HG03469 (cell line): ENCODE results near the gene CDC25B.
"Not testable (repeated sequence)": the region's sequence is repeated elsewhere in the genome, so short reads cannot be mapped to it uniquely, and the experiment has no call there.

Experiments used
- ATAC-seq: cut with Tn5 transposase; IDR thresholded peaks from one replicate; pipeline ENCODE4 v1.9.1; 2021; ENCODE audit warnings: mild to moderate bottlenecking, moderate library complexity, moderate number of reproducible peaks; ENCODE audit not compliant: unreplicated experiment

CDC25B gene

DNA sequence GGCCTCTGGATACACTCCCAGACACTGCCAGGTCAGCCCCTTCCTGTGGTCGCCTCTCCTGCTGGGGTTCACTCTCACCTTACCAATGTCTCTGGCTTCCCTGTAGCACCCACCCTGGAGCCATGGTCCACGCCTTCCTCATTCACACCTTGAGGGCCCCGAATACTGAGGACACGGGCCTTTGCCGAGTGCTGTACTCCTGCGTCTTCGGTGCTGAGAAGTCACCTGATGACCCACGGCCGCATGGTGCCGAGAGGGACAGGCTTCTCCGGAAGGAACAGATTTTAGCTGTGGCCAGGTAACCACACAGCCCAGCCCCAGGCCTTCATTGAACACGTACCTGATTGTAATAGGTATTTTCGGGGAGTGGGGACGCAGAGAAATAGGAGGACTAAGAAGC is 25.9 kb downstream of the CDC25B start:
- no peak for ATAC-seq

GRCh38 chr20:3823881-3824280 is 27.8 kb downstream of the CDC25B start:
- no peak for ATAC-seq

DNA sequence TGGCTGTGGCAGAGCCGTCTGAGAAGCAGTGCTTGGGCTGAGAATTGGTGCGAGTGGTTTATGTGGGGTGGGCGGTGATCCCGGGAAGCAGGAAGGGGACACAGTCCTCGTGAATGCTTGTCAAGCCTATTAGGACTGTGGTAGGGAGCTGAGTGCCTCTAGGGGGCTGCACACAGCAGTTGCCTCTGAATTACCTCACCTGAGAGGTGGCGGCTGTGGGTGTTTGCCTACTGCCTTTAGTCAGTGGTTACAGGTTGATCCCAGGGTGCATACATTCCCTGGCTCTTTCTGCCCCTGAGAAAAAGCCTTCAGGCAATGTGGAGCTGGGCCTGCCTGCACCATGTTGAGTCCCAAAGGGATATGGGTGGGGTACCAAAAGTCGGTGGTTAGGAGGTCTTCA is 29.4 kb downstream of the CDC25B start:
- ATAC-seq = no peak

DNA sequence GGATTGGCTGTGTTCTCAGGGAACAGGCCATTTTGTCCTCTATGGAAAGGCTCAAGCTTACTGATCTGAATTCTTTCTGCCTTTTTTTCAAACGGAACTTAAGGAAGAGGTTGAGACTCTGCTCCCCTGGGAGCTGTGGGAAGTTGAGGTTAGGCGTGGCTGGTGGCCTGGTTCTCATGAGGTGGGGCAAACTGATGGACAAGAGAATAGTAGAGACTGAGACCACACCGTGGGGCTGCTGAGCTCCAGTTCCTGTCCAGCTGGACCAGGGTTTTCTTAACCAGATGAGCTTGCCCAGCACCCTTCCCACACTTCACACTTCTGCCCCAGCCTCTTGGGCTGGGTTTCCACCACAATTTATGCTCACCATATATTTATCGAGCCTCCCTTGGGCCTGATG is 30.3 kb downstream of the CDC25B start:
- no peak for ATAC-seq

DNA sequence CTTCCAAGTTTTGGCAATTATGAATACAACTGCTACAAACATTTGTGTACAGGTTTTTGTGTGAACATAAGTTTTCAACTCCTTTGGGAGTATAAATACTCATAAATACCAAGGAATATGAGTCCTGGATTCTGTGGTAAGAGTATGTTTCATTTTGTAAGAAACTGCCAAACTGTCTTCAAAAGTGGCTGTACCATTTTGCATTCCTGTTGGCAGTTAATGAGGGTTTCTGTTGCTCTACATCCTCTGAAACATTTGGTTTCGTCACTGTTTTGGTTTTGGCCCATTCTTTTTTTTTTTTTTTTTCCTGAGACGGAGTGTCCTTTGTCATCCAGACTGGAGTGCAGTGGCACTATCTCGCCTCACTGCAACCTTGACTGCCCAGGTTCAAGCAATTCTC is 32.7 kb downstream of the CDC25B start:
- ATAC-seq = no peak

DNA sequence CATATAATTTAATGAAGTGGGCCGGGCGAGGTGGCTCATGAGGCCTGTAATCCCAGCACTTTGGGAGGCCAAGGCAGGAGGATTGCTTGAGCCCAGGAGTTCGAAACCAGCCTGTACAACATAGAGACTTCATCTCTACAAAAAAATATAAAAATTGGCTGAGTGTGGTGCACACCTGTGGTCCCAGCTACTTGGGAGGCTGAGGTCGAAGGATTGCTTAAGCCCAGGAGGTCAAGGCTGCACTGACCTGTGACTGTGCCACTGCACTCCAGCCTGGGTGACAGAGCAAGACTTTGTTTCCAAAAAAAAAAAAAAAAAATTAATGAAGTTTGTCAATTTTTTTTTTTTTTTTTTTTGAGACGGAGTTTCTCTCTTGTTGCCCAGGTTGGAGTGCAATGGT is 33.8 kb downstream of the CDC25B start:
- not testable (repeated sequence) for ATAC-seq

- ATAC-seq = no peak
These were observed 40.0 kb downstream of the CDC25B start for GRCh38 chr20:3836132-3836531.

DNA sequence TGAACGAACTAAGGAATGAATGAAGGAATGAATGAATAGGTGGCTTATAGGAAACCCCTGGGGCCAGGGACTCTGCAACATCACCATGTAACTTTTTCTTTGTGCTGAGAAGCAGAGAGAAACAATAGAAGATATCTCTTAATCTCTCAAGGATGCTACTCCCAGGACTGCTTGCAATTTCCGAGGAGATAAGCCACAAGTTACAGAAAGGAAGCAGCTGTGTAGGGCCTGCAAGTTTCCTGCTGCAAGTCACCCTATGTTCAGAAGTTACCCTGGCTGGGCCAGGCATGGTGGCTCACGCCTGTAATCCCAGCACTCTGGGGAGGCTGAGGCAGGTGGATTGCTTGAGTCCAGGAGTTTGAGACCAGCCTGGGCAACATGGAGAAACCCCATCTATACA is 43.2 kb downstream of the CDC25B start:
- ATAC-seq = no peak

DNA sequence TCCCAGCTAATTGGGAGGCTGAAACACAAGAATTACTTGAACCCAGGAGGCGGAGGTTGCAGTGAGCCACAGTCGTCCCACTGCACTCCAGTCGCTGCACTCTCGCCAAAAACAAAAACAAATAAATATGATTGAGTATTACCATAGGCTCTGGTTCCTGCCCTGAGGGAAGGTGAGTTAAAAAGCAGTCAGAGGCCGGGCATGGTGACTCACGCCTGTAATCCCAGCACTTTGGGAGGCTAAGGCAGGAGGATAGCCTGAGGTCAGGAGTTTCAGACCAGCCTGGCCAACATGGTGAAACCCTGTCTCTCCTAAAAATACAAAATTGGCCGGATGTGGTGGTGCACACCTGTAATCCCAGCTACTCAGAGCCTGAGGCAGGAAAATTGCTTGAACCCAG is 44.1 kb downstream of the CDC25B start:
- not testable (repeated sequence) for ATAC-seq

- no peak for ATAC-seq
These were observed 46.3 kb downstream of the CDC25B start for GRCh38 chr20:3842348-3842930.

DNA sequence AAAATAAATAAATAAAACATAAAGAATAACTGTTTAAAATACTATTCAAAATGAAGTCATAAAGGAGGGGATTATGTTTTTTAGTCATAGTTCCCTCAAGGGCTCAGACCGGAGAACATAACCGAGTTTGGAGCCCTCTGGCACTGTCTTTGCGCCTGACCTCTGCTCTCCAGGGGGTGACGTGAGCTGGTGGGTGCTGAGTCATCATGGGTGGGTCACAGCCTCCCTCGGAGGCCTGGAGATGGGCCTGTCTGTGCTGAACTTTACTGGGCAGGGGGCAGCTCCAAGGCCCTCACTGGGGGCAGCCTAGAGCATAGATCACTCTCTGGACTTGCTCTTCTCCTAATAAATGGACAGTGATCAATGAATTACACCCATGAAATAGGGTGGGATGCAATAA is 47.4 kb downstream of the CDC25B start:
- no peak for ATAC-seq

- not testable (repeated sequence) for ATAC-seq
These were observed 48.0 kb downstream of the CDC25B start for GRCh38 chr20:3843990-3844619.

DNA sequence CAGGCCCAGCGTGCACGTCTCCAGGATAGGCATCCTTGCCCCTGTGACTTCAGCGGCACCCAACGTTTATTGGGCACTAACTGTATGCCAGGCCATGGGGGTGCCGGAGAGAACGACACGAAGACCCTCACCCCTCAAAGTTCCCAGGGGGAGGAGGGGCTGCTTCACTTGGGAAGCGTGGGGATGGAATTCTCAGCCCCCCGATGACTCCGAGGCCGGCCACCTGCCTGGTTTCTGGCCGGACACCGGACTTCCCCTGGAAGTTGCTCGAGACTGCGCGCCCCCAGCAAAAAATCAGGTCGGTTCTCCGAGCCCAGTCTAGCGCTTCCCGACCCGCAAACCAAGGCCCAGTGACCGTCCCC is 50.2 kb downstream of the CDC25B start:
- no peak for ATAC-seq

GRCh38 chr20:3846740-3847428 is 50.8 kb downstream of the CDC25B start, which contains the start of gene MAVS:
Gene MAVS (plus strand): TSS chr20:3846834. CDS start chr20:3854625, 7,791 bp downstream.
- ATAC-seq = peak; percentile 75

DNA sequence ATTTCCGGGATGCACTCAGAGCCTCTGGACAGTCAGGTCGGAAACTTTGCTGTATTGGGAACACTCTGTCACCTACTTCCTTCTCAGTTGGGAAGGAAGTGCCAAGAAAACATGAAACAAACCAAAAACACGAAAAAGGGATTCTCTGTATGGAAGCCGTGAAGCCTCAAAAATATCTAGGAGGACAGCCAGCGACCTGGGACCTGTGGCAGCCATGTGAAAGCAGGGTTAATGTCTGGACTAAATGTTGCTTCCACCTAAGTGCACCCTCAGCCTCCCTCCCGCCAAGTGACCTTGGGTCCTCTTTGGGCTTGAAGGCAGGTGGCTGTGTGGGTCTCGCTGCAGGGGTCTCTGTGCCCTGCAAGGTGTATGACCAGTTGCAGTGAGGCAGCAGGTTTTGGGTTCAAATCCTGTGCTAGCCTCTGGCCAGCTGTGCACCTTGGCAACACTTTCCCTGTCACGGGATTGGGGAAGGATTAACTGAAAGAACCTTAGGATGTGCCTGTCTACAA is 51.4 kb downstream of the CDC25B start:
- ATAC-seq = no peak

- ATAC-seq = no peak
These were observed 52.5 kb downstream of the CDC25B start for GRCh38 chr20:3848565-3848964.

DNA sequence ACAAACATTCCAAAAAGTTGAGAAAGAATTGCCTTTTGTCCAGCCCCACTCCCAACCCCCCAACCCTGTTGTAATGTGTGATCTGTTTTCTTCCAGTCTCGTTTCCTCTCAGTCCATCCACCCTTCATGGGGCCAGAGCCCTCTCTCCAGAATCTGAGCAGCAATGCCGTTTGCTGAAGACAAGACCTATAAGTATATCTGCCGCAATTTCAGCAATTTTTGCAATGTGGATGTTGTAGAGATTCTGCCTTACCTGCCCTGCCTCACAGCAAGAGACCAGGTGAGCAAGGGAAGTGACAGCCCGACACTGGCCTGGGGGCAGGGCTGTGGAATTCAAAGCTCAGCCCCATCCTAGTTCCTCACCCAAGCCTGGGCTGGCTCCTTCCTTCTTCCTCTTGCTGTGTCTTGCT is 58.4 kb downstream of the CDC25B start:
- no peak for ATAC-seq
